Neural progenitor cell (in vitro differentiated cells): ENCODE measurements around the gene DAPL1. TPM values are rescaled to one million over a fixed set of nuclear protein-coding genes. Genes with fewer than 3 reads are reported as not detected.

Experiments
- DNase-seq: peaks from one replicate; pipeline ENCODE4 v3.0.0-alpha.2; 2016; ENCODE audit warnings: low spot score
- H2AFZ ChIP-seq: fragments of 200-600 bp; sonication (generic); replicated peaks from 2 replicates; pipeline ENCODE4 v1.6.1; 2016; ENCODE audit warnings: antibody characterized with exemption
- H3F3A ChIP-seq: fragments of 200-600 bp; sonication (generic); 2 replicates; pipeline ENCODE4 v1.6.1; 2016; ENCODE audit warnings: antibody characterized with exemption, low read depth
- H3K27ac ChIP-seq: fragments of 200-600 bp; sonication (generic); 2 replicates; pipeline ENCODE4 v1.5.1; 2016; ENCODE audit warnings: mild to moderate bottlenecking
- H3K27me3 ChIP-seq: fragments of 200-600 bp; sonication (generic); 2 replicates; pipeline ENCODE4 v1.6.1; 2016; ENCODE audit warnings: mild to moderate bottlenecking, moderate library complexity
- H3K36me3 ChIP-seq: fragments of 200-600 bp; sonication (generic); 2 replicates; pipeline ENCODE4 v1.5.1; 2016
- H3K4me1 ChIP-seq: fragments of 200-600 bp; sonication (generic); 2 replicates; pipeline ENCODE4 v1.6.1; 2016; ENCODE audit warnings: mixed run types
- H3K4me2 ChIP-seq: fragments of 200-600 bp; sonication (generic); 2 replicates; pipeline ENCODE4 v1.6.1; 2016
- H3K4me3 ChIP-seq: fragments of 200-600 bp; sonication (generic); 2 replicates; pipeline ENCODE4 v1.5.1; 2016
- H3K79me2 ChIP-seq: fragments of 200-600 bp; sonication (generic); 2 replicates; pipeline ENCODE4 v1.6.1; 2016; ENCODE audit warnings: low read depth
- H3K9ac ChIP-seq: fragments of 200-600 bp; sonication (generic); 2 replicates; pipeline ENCODE4 v1.6.1; 2016
- H3K9me3 ChIP-seq: fragments of 200-600 bp; sonication (generic); 2 replicates; pipeline ENCODE4 v1.5.1; 2016; ENCODE audit warnings: low read depth
- H4K20me1 ChIP-seq: fragments of 200-600 bp; sonication (generic); 2 replicates; pipeline ENCODE4 v1.6.1; 2016; ENCODE audit warnings: low read depth
- H3K27ac Mint-ChIP-seq: 3 replicates; pipeline ENCODE4 v1.8.0; 2021; ENCODE audit warnings: mixed read lengths
- H3K27me3 Mint-ChIP-seq: 2 replicates; pipeline ENCODE4 v1.8.0; 2022; ENCODE audit warnings: low read depth, mild to moderate bottlenecking, inconsistent platforms, moderate library complexity, mixed read lengths; ENCODE audit not compliant: insufficient read depth
- H3K36me3 Mint-ChIP-seq: 3 replicates; pipeline ENCODE4 v1.8.0; 2021; ENCODE audit warnings: mixed read lengths
- H3K4me1 Mint-ChIP-seq: 3 replicates; pipeline ENCODE4 v1.8.0; 2021; ENCODE audit warnings: mixed read lengths
- H3K4me3 Mint-ChIP-seq: 3 replicates; pipeline ENCODE4 v1.8.0; 2021; ENCODE audit warnings: mild to moderate bottlenecking, moderate library complexity, mixed read lengths
- H3K9me3 Mint-ChIP-seq: 3 replicates; pipeline ENCODE4 v1.8.0; 2020; ENCODE audit warnings: mixed read lengths
- EZH2 ChIP-seq: fragments of 200-600 bp; sonication (generic); IDR thresholded peaks from 2 replicates; pipeline ENCODE4 v1.6.1; 2017; ENCODE audit warnings: antibody characterized with exemption, mild to moderate bottlenecking, moderate library complexity
- EZH2phosphoT487 ChIP-seq: fragments of 200-600 bp; sonication (generic); IDR thresholded peaks from 2 replicates; pipeline ENCODE4 v1.6.1; 2017; ENCODE audit warnings: antibody characterized with exemption
- total RNA-seq: library from RNA; depleted of rRNA; stranded (reverse); fragments of >200 nt; gene quantifications from 2 replicates; pipeline ENCODE4 v1.2.3, GENCODE V29; 2015; ENCODE audit warnings: low replicate concordance
- TF ChIP-seq, protein P1 (sequence below): fragments of 200-600 bp; sonication (generic); IDR thresholded peaks from 2 replicates; pipeline ENCODE4 v1.5.1; 2017; ENCODE audit warnings: antibody characterized with exemption, mild to moderate bottlenecking

Gene DAPL1
- total RNA-seq, 1 donor from 2014 or later: not detected

DNA sequence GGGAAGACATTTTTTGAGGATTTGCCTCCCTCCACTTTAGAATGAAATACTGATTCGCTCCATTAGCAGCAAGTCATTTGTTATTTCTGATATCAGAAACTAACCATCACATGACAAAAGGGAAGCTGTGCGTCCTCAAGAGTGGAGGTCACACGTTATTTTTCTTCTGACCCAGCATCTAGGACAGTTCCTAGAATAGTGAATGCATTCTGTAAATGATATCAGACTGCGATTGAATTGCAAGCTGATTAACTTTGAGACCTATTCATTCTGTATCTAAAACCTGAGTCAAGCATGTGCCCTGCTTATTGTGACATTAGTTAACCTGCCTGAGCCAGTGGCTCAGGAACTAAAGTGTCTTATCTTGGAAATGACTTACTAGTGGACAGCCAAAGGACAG lies 10.1 kb downstream of the DAPL1 start:
- H3F3A ChIP-seq: no peaks in the 10 kb centered on the region
- H3K4me2 ChIP-seq: no peak overlapping the region
- Mint-ChIP-seq H3K9me3 (no peaks in the 10 kb centered on the region), H3K27ac (no peak overlapping the region), H3K4me3 (no peak overlapping the region), H3K4me1 (no peaks in the 10 kb centered on the region), H3K27me3 (peaks cover 4% of the 10 kb centered on the region), H3K36me3 (no peaks in the 10 kb centered on the region)
- no peak overlapping the region for H3K27ac ChIP-seq
- no peaks in the 10 kb centered on the region for H3K27me3 ChIP-seq
- no peak for TF ChIP-seq EZH2
- TF ChIP-seq EZH2phosphoT487: no peak
- TF ChIP-seq, protein P1, sequence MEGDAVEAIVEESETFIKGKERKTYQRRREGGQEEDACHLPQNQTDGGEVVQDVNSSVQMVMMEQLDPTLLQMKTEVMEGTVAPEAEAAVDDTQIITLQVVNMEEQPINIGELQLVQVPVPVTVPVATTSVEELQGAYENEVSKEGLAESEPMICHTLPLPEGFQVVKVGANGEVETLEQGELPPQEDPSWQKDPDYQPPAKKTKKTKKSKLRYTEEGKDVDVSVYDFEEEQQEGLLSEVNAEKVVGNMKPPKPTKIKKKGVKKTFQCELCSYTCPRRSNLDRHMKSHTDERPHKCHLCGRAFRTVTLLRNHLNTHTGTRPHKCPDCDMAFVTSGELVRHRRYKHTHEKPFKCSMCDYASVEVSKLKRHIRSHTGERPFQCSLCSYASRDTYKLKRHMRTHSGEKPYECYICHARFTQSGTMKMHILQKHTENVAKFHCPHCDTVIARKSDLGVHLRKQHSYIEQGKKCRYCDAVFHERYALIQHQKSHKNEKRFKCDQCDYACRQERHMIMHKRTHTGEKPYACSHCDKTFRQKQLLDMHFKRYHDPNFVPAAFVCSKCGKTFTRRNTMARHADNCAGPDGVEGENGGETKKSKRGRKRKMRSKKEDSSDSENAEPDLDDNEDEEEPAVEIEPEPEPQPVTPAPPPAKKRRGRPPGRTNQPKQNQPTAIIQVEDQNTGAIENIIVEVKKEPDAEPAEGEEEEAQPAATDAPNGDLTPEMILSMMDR: no peak
- no peak for DNase-seq
- H3K9me3 ChIP-seq: no peaks in the 10 kb centered on the region
- no peaks in the 10 kb centered on the region for H3K36me3 ChIP-seq
- no peak overlapping the region for H3K9ac ChIP-seq
- peaks cover 8% of the 10 kb centered on the region for H3K4me1 ChIP-seq
- no peak overlapping the region for H2AFZ ChIP-seq
- H3K79me2 ChIP-seq: no peaks in the 10 kb centered on the region
- H3K4me3 ChIP-seq: no peak overlapping the region
- H4K20me1 ChIP-seq: no peaks in the 10 kb centered on the region

DNA sequence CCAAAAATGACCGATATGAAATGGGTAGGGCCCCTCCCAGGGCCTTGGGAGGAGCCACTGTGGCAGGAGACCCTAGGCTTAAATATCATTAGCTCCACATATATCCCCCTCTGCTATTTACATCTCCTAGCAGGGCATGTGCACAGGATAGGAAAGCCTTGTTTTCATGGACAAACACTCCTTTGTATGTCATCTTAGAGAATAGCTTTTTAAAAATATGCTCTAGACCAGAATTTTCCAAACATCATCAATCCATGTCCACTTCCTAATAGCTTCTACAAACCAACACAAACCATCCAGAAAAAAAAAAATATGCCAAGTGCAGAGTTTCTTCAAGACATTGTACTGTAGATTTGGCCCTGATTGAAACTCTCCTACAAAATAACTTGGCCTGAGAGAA lies 10.8 kb downstream of the DAPL1 start:
- Histone ChIP-seq H3K36me3 (no peaks in the 10 kb centered on the region), H4K20me1 (no peaks in the 10 kb centered on the region), H3K27ac (no peak overlapping the region), H3K9me3 (no peaks in the 10 kb centered on the region), H3K4me1 (peaks cover 8% of the 10 kb centered on the region), H3K79me2 (no peaks in the 10 kb centered on the region), H3F3A (no peaks in the 10 kb centered on the region), H2AFZ (no peak overlapping the region), H3K27me3 (no peaks in the 10 kb centered on the region), H3K4me3 (no peak overlapping the region), H3K9ac (no peak overlapping the region), H3K4me2 (no peak overlapping the region)
- H3K4me3 Mint-ChIP-seq: no peak overlapping the region
- peaks cover 4% of the 10 kb centered on the region for H3K27me3 Mint-ChIP-seq
- no peak overlapping the region for H3K27ac Mint-ChIP-seq
- TF ChIP-seq EZH2phosphoT487: no peak
- TF ChIP-seq, protein P1: no peak
- TF ChIP-seq EZH2: no peak
- DNase-seq: no peak
- H3K4me1 Mint-ChIP-seq: no peaks in the 10 kb centered on the region
- no peaks in the 10 kb centered on the region for H3K36me3 Mint-ChIP-seq
- no peaks in the 10 kb centered on the region for H3K9me3 Mint-ChIP-seq

DNA sequence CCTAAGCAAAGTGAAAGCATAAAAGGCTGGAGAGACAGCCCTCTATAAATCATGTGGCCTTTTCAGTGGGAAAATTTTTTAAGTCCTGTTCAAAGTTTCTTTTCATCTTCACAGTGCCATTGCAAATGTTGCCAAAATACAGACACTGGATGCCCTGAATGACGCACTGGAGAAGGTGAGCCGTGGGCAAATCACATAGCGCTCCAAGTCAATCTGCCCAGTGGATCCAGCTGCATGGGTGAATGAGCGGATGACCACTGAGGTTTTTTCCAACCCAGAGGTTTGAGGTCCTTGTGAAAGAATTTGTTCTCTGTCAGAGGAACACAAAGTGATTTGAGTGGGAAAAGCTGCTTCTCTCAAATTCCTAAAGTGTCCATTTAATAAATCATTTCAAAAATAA lies 11.8 kb downstream of the DAPL1 start:
- H3K4me1 ChIP-seq: peaks cover 8% of the 10 kb centered on the region
- no peaks in the 10 kb centered on the region for H4K20me1 ChIP-seq
- H3K9ac ChIP-seq: no peak overlapping the region
- Mint-ChIP-seq H3K9me3 (no peaks in the 10 kb centered on the region), H3K4me1 (no peaks in the 10 kb centered on the region), H3K27ac (no peak overlapping the region), H3K4me3 (no peak overlapping the region), H3K36me3 (no peaks in the 10 kb centered on the region), H3K27me3 (peaks cover 4% of the 10 kb centered on the region)
- H3F3A ChIP-seq: no peaks in the 10 kb centered on the region
- no peak overlapping the region for H3K4me3 ChIP-seq
- no peaks in the 10 kb centered on the region for H3K79me2 ChIP-seq
- DNase-seq: no peak
- H3K27ac ChIP-seq: no peak overlapping the region
- H3K27me3 ChIP-seq: no peaks in the 10 kb centered on the region
- H3K4me2 ChIP-seq: no peak overlapping the region
- H3K36me3 ChIP-seq: no peaks in the 10 kb centered on the region
- no peak overlapping the region for H2AFZ ChIP-seq
- no peaks in the 10 kb centered on the region for H3K9me3 ChIP-seq
- TF ChIP-seq EZH2: no peak

DNA sequence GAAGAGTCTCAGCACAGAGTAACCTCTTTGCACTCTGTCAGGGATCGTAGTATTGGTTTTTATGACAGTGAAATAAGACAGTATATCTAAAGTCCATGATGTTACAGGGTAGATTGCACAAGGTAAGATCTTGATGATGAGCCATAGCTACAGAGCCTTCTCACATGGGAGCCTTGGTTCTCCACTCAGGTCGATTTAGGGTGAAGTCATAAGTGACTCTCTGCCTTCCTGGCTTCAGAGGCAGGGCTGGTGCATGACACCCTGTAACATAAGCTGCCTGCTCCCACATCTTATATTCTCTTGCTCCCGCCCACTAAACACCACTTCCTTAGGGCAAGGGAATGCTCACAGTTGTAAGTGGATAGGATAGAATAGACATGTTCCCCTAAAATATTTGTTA lies 13.3 kb downstream of the DAPL1 start:
- no peaks in the 10 kb centered on the region for H3K4me1 Mint-ChIP-seq
- Histone ChIP-seq H2AFZ (no peak overlapping the region), H3K36me3 (no peaks in the 10 kb centered on the region), H3K4me1 (peaks cover 4% of the 10 kb centered on the region), H3K27me3 (no peaks in the 10 kb centered on the region), H3F3A (no peaks in the 10 kb centered on the region), H3K27ac (no peak overlapping the region), H4K20me1 (no peaks in the 10 kb centered on the region), H3K79me2 (no peaks in the 10 kb centered on the region), H3K9ac (no peak overlapping the region), H3K4me3 (no peak overlapping the region), H3K4me2 (no peak overlapping the region), H3K9me3 (no peaks in the 10 kb centered on the region)
- no peak overlapping the region for H3K4me3 Mint-ChIP-seq
- H3K36me3 Mint-ChIP-seq: no peaks in the 10 kb centered on the region
- DNase-seq: no peak
- TF ChIP-seq, protein P1: no peak
- TF ChIP-seq EZH2: no peak
- TF ChIP-seq EZH2phosphoT487: no peak
- H3K27me3 Mint-ChIP-seq: peaks cover 7% of the 10 kb centered on the region
- H3K9me3 Mint-ChIP-seq: no peaks in the 10 kb centered on the region
- H3K27ac Mint-ChIP-seq: no peak overlapping the region
